Measurements from ENCODE around the gene CDH20.

CDH20 gene

GRCh38 chr18:61470031-61470674 lies 136.9 kb downstream of the CDH20 start:
- TF ChIP-seq TAF1 (IDR thresholded peaks at IDR 0.05; ENCODE audit: borderline replicate concordance, insufficient read depth, low read length) (no peak), FOXP2 (optimal IDR thresholded peaks at IDR 0.05; ENCODE audit: borderline replicate concordance, extremely low read depth, extremely low read length, insufficient read depth) (no peak), POLR2AphosphoS5 (IDR thresholded peaks at IDR 0.05; ENCODE audit: low read depth, low read length) (no peak), SIN3A (IDR thresholded peaks at IDR 0.05; ENCODE audit: borderline replicate concordance, insufficient read depth, low read length) (no peak), REST (IDR thresholded peaks at IDR 0.05; ENCODE audit: insufficient read depth in 1 of 2, low read depth in 2 of 2, low read length in 2 of 2) (no peak)

GRCh38 chr18:61471541-61471940 lies 138.3 kb downstream of the CDH20 start:
- TF ChIP-seq POLR2AphosphoS5 (IDR thresholded peaks at IDR 0.05; ENCODE audit: low read depth, low read length) (no peak), FOXP2 (optimal IDR thresholded peaks at IDR 0.05; ENCODE audit: borderline replicate concordance, extremely low read depth, extremely low read length, insufficient read depth) (no peak), SIN3A (IDR thresholded peaks at IDR 0.05; ENCODE audit: borderline replicate concordance, insufficient read depth, low read length) (no peak), REST (IDR thresholded peaks at IDR 0.05; ENCODE audit: insufficient read depth in 1 of 2, low read depth in 2 of 2, low read length in 2 of 2) (no peak), TAF1 (IDR thresholded peaks at IDR 0.05; ENCODE audit: borderline replicate concordance, insufficient read depth, low read length) (no peak)

- TF ChIP-seq POLR2AphosphoS5 (IDR thresholded peaks at IDR 0.05; ENCODE audit: low read depth, low read length) (no peak), REST (IDR thresholded peaks at IDR 0.05; ENCODE audit: insufficient read depth in 1 of 2, low read depth in 2 of 2, low read length in 2 of 2) (no peak), FOXP2 (optimal IDR thresholded peaks at IDR 0.05; ENCODE audit: borderline replicate concordance, extremely low read depth, extremely low read length, insufficient read depth) (no peak), SIN3A (IDR thresholded peaks at IDR 0.05; ENCODE audit: borderline replicate concordance, insufficient read depth, low read length) (no peak), TAF1 (IDR thresholded peaks at IDR 0.05; ENCODE audit: borderline replicate concordance, insufficient read depth, low read length) (no peak)
Measured at GRCh38 chr18:61471942-61472341, 138.7 kb downstream of the CDH20 start.

GRCh38 chr18:61474341-61474740 lies 141.1 kb downstream of the CDH20 start:
- no peak for TF ChIP-seq REST (IDR thresholded peaks at IDR 0.05; ENCODE audit: insufficient read depth in 1 of 2, low read depth in 2 of 2, low read length in 2 of 2)
- TF ChIP-seq TAF1 (IDR thresholded peaks at IDR 0.05; ENCODE audit: borderline replicate concordance, insufficient read depth, low read length): no peak
- no peak for TF ChIP-seq FOXP2 (optimal IDR thresholded peaks at IDR 0.05; ENCODE audit: borderline replicate concordance, extremely low read depth, extremely low read length, insufficient read depth)
- TF ChIP-seq SIN3A (IDR thresholded peaks at IDR 0.05; ENCODE audit: borderline replicate concordance, insufficient read depth, low read length): no peak

All from PFSK-1 (cell line).